GM21825 (cell line): ENCODE measurements around the gene PPM1G.

Experiments used
- ATAC-seq: cut with Tn5 transposase; IDR thresholded peaks from one replicate; pipeline ENCODE4 v1.9.1; 2021; ENCODE audit warnings: mild to moderate bottlenecking, moderate library complexity; ENCODE audit not compliant: unreplicated experiment

The PPM1G gene

GRCh38 chr2:27336173-27336572, 73.2 kb downstream of the PPM1G start:
- no peak for ATAC-seq

- ATAC-seq: no peak
These were observed 74.1 kb downstream of the PPM1G start for GRCh38 chr2:27335311-27335710.
